ENCODE measurements around the gene PSMC5. TPM values are rescaled to one million over a fixed set of nuclear protein-coding genes. Genes with fewer than 3 reads are reported as not detected.

Gene PSMC5
- polyA plus RNA-seq, 1 donor from 2014 or later = 139 TPM

DNA sequence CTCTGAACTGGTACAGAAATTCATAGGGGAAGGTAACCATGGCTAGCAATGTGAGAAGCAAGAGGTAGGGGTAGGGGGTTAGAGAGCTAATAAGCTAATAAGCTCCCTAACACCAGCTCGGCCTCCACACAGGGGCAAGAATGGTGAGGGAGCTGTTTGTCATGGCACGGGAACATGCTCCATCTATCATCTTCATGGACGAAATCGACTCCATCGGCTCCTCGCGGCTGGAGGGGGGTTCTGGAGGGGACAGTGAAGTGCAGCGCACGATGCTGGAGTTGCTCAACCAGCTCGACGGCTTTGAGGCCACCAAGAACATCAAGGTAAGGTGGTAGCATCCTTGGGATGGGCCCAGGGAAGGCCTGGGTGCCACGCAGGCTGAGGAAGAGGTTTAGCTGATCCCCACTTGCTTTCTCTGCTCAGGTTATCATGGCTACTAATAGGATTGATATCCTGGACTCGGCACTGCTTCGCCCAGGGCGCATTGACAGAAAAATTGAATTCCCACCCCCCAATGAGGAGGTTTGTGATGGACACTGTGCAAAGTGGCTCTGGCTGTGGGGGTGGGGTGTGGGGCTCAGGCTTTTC is 3.8 kb downstream of the PSMC5 start:
- H3K9me3 Mint-ChIP-seq = no peaks in the 10 kb centered on the region
- peak overlapping the region in 2 of 3 donors; percentile 11 to 71 for H3K27ac Mint-ChIP-seq
- H3K36me3 Mint-ChIP-seq = peaks cover 3% of the 10 kb centered on the region
- H3K27me3 Mint-ChIP-seq = no peaks in the 10 kb centered on the region
- H3K4me3 Mint-ChIP-seq = peak overlapping the region in 2 of 4 donors; percentile 43 to 95
- H3K4me1 Mint-ChIP-seq = peaks cover 30 to 35% (median 32%) of the 10 kb centered on the region in 3 donors

DNA sequence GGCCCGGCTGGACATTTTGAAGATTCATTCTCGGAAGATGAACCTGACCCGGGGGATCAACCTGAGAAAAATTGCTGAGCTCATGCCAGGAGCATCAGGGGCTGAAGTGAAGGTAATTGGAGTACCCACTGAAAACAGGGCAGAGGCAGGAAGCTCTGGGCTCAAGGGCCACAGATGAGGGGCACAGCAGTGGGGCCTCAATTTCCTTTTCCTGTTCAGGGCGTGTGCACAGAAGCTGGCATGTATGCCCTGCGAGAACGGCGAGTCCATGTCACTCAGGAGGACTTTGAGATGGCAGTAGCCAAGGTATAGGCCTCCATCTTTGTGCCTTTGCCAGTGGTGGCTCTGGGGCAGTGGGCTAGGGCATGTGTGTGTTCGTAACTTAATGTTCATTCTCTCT is 4.3 kb downstream of the PSMC5 start:
- Mint-ChIP-seq H3K4me3 (peak overlapping the region in 1 of 4 donors; percentile 79), H3K4me1 (peaks cover 30 to 33% (median 30%) of the 10 kb centered on the region in 3 donors), H3K27ac (peak overlapping the region in 1 of 3 donors; percentile 71), H3K27me3 (no peaks in the 10 kb centered on the region), H3K36me3 (peaks cover 1% of the 10 kb centered on the region), H3K9me3 (no peaks in the 10 kb centered on the region)

- H3K4me3 Mint-ChIP-seq = peak overlapping the region in 1 of 4 donors; percentile 79
- H3K27me3 Mint-ChIP-seq = no peaks in the 10 kb centered on the region
- no peaks in the 10 kb centered on the region for H3K9me3 Mint-ChIP-seq
- peaks cover 26 to 31% (median 27%) of the 10 kb centered on the region in 3 donors for H3K4me1 Mint-ChIP-seq
- peak overlapping the region; percentile 71 to 84 (median 84) for H3K27ac Mint-ChIP-seq
- peaks cover 1% of the 10 kb centered on the region for H3K36me3 Mint-ChIP-seq
Observed at GRCh38 chr17:63832014-63832413, 4.8 kb downstream of the PSMC5 start.

GRCh38 chr17:63832455-63832854 is 5.2 kb downstream of the PSMC5 start:
- Mint-ChIP-seq H3K4me1 (peaks cover 21 to 31% (median 24%) of the 10 kb centered on the region in 3 donors), H3K27me3 (no peaks in the 10 kb centered on the region), H3K4me3 (peak overlapping the region in 1 of 4 donors; percentile 79), H3K9me3 (no peaks in the 10 kb centered on the region), H3K27ac (peak overlapping the region in 2 of 3 donors; percentile 84), H3K36me3 (peaks cover 1% of the 10 kb centered on the region)

DNA sequence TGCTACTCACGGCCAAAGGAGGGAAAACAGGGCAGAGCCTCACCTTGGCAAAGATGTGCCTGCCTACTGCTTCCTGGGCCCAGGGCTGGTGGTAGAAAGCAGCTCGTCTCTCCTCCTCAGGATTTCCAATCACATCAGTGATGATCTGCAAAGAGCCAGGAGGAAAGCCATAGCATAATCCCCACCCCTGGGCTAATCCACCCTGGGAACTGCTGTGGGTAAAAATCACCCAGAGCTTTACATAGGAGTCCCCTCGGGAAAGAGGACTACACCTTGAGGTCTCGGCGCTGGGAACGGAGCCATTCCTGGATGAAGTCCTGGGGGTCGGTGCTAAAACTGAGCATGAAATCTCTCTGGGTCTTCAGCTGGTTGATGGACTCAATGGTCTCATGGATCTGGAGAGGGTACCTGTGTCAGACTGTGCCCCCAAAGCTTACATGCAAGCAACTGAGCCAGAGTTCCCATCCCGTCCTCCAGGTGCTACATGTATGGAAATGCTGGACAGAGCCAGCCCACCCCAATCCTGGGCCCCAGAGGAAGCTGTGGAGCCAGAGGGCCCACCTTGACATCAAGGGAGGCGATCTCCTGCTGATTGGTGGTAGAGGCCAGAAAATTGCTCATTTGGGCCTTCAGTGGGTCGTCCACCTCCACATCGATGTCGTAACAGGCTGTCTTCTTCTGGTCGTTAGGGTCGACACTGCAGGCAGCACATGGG is 6.0 kb downstream of the PSMC5 start:
- Mint-ChIP-seq H3K36me3 (peaks cover 1% of the 10 kb centered on the region), H3K27ac (peak overlapping the region in 1 of 3 donors; percentile 84), H3K4me3 (peak overlapping the region in 1 of 4 donors; percentile 23), H3K27me3 (no peaks in the 10 kb centered on the region), H3K4me1 (peaks cover 15 to 27% (median 20%) of the 10 kb centered on the region in 3 donors), H3K9me3 (no peaks in the 10 kb centered on the region)

DNA sequence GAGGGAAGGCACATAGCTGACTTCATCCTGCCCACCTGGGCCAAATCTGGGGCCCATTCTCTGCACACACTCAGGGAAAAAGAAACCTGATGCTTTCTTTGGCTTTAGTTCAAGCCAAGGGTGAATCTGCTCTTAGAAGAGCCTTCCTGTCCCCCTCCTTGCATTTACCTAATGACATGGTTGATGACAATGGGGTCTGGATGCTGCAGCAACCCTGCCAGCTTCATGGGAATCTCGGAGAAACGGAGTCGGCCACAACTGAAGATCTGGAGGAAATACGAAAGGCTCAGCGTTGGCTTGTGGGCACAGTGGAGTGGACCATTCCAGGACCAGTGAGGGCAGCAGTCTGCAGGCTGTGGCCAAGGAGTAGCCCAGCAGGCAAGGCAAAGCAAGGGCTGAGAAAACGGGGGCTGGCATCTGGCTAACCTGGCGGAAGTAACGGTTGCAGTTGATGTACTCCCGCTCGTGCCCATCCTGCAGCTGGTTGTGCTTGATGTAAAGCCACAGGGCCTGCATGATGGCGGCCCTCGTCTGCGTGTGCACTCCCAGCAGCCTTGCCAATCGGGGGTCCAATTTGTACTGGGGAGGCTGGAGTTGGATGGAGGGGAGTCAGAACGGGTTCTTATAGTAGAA is 6.6 kb downstream of the PSMC5 start:
- Mint-ChIP-seq H3K9me3 (no peaks in the 10 kb centered on the region), H3K36me3 (peaks cover 1% of the 10 kb centered on the region), H3K27me3 (no peaks in the 10 kb centered on the region), H3K4me1 (peaks cover 13 to 26% (median 18%) of the 10 kb centered on the region in 3 donors), H3K4me3 (peak overlapping the region in 1 of 4 donors; percentile 23), H3K27ac (peak overlapping the region; percentile 31 to 73 (median 59))

DNA sequence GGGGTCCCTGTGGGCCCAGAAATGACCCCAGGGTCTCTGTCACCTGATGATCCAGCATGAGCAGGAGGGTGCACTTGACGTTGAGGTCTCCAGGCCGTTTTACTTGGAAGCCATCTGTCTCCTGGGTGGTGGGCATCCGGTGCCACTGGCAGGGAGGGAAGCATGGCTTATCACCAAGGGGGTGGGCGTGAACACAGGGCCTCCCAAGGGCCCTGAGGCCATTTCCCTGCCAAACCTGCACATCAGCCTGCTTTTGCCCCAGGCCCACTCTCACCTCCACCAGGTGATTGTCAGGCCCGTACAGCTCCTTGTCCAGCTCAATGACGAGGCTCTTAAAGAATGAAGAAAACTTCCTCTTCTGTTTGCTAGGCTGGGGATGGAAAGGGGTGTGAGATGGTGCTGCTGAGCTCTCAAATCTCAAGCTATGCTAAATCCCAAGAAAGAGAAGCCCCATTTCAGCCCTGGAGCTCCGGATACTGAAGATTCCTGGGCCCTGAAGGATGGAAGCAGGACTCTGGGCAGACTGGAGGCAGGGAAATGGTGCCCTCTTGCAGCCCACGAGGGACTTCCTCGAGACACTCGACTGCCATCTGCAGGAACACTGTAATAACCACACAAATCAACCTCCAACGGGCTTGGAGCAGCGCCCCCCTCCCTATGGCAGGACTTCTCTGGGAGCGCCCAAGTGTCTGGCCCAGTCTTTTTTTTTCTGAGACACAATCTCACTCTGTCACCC is 7.4 kb downstream of the PSMC5 start:
- Mint-ChIP-seq H3K9me3 (no peaks in the 10 kb centered on the region), H3K4me3 (peak overlapping the region in 1 of 4 donors; percentile 87), H3K27ac (peak overlapping the region; percentile 59 to 84 (median 73)), H3K27me3 (no peaks in the 10 kb centered on the region), H3K4me1 (peaks cover 17 to 24% (median 18%) of the 10 kb centered on the region in 3 donors), H3K36me3 (peaks cover 1% of the 10 kb centered on the region)

GRCh38 chr17:63835167-63835720 is 8.0 kb downstream of the PSMC5 start:
- Mint-ChIP-seq H3K36me3 (peaks cover 1% of the 10 kb centered on the region), H3K4me1 (peaks cover 15 to 21% (median 20%) of the 10 kb centered on the region in 3 donors), H3K9me3 (no peaks in the 10 kb centered on the region), H3K27ac (peak overlapping the region in 2 of 3 donors; percentile 73 to 84), H3K27me3 (no peaks in the 10 kb centered on the region), H3K4me3 (peak overlapping the region in 2 of 4 donors; percentile 60 to 87)

- Mint-ChIP-seq H3K27ac (peak overlapping the region in 1 of 3 donors; percentile 83), H3K4me1 (peaks cover 20 to 28% (median 27%) of the 10 kb centered on the region in 3 donors)
Observed at GRCh38 chr17:63836811-63837210, 9.6 kb downstream of the PSMC5 start.

DNA sequence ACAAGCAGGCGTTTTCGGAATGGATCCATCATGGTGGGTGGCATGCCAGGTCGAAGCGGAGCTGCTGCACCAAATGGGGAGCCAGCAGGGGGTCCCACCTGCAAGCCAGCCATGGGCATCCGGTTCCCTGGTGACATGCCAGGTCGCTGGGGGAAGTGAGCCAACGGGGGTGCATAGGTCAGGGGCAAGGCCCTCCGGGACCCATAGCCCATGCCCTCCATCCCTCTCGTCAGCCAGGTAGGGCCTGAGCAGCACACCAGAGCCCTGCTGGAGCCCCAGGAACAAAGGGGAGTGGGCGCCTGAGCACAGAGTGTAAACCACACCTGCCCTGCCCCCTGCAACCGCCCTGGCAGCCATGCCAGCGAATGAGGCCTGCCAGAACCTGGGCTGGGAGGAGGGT is 10.2 kb downstream of the PSMC5 start:
- H3K4me1 Mint-ChIP-seq = peaks cover 20 to 28% (median 24%) of the 10 kb centered on the region in 3 donors
- no peaks in the 10 kb centered on the region for H3K9me3 Mint-ChIP-seq
- H3K36me3 Mint-ChIP-seq = peaks cover 1% of the 10 kb centered on the region
- H3K27me3 Mint-ChIP-seq = no peaks in the 10 kb centered on the region
- H3K27ac Mint-ChIP-seq = peak overlapping the region in 1 of 3 donors; percentile 83
- H3K4me3 Mint-ChIP-seq = no peak overlapping the region

More at GRCh38 chr17:63836811-63837210, 9.6 kb downstream of the PSMC5 start:
- peaks cover 1% of the 10 kb centered on the region for H3K36me3 Mint-ChIP-seq
- H3K9me3 Mint-ChIP-seq = no peaks in the 10 kb centered on the region
- no peak overlapping the region for H3K4me3 Mint-ChIP-seq
- no peaks in the 10 kb centered on the region for H3K27me3 Mint-ChIP-seq

DNA sequence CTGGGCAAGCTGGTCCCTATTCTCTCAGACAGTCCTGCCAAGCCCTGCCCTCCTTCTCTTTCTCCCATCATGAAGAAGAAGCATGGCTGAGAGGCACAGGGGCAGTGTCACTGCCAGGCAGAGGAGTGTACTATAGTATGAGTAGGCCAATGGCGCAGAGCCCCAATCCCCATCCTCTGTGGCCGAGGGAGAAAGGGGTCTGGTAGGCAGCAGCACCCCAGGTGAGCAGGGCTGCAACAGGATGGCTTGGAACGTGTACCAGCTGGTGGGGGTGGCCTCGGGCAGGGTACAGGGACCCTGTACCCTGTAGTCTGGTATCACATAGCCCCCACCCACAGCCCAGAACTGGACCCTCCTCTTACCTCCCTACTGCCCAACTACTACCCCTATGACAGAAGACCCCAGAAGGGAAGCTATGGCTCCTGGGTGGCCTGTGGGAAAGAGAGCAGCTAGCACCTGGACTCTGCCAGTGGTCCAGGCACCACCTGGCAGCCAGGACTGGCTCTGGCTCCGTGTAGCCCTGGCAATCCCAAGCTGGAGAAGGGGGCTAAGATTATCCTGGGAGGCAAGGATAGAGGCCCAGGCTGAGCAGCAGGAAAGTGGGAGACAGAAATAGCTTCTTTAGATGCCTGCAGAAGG is 10.8 kb downstream of the PSMC5 start:
- H3K27me3 Mint-ChIP-seq = no peaks in the 10 kb centered on the region
- H3K4me3 Mint-ChIP-seq = peak overlapping the region; percentile 10 to 76 (median 55)
- peaks cover 20 to 28% (median 24%) of the 10 kb centered on the region in 3 donors for H3K4me1 Mint-ChIP-seq
- H3K27ac Mint-ChIP-seq = peak overlapping the region in 1 of 3 donors; percentile 65
- peaks cover 1% of the 10 kb centered on the region for H3K36me3 Mint-ChIP-seq
- no peaks in the 10 kb centered on the region for H3K9me3 Mint-ChIP-seq

- peak overlapping the region; percentile 48 to 84 (median 77) for H3K4me3 Mint-ChIP-seq
Observed at GRCh38 chr17:63838631-63839171, 11.5 kb downstream of the PSMC5 start.

DNA sequence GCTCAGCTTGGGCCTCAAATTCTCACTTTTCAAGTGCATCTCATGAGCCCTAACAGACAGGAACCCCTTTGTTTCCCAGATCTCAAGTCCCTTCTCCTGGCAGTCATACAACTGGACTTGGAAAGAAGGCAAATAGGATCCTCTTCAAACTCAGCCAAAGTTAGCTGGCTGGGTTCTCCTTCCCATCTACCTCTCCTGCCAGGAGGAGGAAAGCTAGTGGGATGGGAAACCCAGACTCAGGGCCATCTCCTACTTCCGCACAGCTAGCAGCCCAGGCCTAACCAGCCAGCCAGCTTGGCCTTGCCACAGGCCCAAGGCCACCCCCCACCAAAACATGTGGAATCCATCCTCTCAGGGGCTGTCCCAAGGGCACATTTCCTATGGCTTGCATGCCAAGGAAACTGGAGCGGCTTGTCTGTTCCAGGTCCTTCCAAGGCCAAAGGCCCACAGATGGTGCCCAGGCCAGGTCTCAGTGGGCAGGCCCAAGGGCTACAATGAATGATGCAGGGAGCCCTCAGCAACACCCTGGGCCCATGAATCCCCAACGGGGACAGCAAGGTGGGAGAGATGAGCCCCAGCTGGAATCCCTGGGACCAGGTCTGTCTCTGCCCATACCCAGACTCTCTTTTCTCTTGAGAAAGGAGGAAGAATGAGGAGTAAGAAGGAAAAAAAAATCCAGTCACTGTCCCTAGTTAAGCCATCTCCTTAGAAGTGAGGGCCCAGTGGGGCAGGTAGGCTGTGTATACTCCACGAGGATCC is 13.5 kb downstream of the PSMC5 start:
- H3K9me3 Mint-ChIP-seq = no peaks in the 10 kb centered on the region
- no peaks in the 10 kb centered on the region for H3K27me3 Mint-ChIP-seq
- H3K4me1 Mint-ChIP-seq = peaks cover 19 to 32% (median 28%) of the 10 kb centered on the region in 3 donors
- peak overlapping the region; percentile 89 to 99 (median 98) for H3K27ac Mint-ChIP-seq
- H3K36me3 Mint-ChIP-seq = no peaks in the 10 kb centered on the region
- H3K4me3 Mint-ChIP-seq = peak overlapping the region; percentile 89 to 98 (median 96)

More at GRCh38 chr17:63838631-63839171, 11.5 kb downstream of the PSMC5 start:
- H3K36me3 Mint-ChIP-seq = peaks cover 1% of the 10 kb centered on the region
- no peaks in the 10 kb centered on the region for H3K9me3 Mint-ChIP-seq
- peak overlapping the region; percentile 31 to 76 (median 71) for H3K27ac Mint-ChIP-seq
- no peaks in the 10 kb centered on the region for H3K27me3 Mint-ChIP-seq
- H3K4me1 Mint-ChIP-seq = peaks cover 22 to 30% (median 26%) of the 10 kb centered on the region in 3 donors

All from IgD-negative memory B cell (primary cell).